LNCAP (cell line): Measurements from ENCODE around the gene P4HA2.
A peak's percentile ranks its signal among the peaks of the same experiment; 100 is the strongest.

Experiments used
- TF ChIP-seq, protein P1 (sequence below): fragments of 450-650 bp; IDR thresholded peaks from 2 replicates; pipeline ENCODE4 v1.5.1; 2017; ENCODE audit warnings: mild to moderate bottlenecking

The P4HA2 gene

DNA sequence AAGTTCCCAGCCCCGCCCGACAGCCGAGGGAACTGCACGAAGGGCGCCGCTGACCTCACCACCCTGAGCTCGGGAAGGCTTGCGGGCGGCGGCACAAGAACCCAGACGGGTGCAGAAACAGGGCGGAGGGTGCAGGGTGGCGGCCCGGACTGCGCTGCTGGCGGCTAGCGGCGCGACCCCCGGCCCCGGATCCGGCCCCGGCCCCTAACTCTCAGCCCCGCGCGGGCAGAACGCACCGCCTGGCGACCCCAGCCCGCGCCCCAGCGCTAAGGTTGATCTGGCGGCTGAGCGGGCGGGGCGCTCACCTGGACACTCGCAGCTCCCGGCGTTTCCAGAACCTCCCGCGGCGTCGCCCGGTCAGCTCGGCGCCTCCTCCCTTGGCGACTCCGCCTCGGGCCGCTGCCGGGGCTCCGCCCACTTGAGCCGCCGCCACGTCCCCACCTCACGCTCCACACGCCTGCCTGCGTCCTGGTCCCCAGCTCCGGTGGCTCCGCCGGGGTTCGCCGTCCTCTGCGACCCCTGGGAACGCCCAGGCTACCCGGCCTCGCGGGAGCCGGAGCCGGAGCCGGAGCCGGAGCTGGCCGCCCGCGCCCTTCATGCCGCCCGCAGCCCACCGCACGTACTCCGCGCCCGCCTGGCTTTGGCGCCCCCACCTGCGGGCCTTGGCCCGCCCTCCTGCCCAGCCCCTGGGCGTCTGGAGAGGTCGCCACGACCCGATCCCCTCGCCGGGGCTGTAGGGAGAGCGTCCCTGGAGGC lies at the start of gene P4HA2:
Gene P4HA2 (minus strand): TSS at position 369 of the 756 bp plus-strand sequence. CDS start 9,227 bp downstream, outside the sequence.
- TF ChIP-seq, protein P1, sequence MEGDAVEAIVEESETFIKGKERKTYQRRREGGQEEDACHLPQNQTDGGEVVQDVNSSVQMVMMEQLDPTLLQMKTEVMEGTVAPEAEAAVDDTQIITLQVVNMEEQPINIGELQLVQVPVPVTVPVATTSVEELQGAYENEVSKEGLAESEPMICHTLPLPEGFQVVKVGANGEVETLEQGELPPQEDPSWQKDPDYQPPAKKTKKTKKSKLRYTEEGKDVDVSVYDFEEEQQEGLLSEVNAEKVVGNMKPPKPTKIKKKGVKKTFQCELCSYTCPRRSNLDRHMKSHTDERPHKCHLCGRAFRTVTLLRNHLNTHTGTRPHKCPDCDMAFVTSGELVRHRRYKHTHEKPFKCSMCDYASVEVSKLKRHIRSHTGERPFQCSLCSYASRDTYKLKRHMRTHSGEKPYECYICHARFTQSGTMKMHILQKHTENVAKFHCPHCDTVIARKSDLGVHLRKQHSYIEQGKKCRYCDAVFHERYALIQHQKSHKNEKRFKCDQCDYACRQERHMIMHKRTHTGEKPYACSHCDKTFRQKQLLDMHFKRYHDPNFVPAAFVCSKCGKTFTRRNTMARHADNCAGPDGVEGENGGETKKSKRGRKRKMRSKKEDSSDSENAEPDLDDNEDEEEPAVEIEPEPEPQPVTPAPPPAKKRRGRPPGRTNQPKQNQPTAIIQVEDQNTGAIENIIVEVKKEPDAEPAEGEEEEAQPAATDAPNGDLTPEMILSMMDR = peak; percentile 19; the same call in 1 of the 2 replicates

DNA sequence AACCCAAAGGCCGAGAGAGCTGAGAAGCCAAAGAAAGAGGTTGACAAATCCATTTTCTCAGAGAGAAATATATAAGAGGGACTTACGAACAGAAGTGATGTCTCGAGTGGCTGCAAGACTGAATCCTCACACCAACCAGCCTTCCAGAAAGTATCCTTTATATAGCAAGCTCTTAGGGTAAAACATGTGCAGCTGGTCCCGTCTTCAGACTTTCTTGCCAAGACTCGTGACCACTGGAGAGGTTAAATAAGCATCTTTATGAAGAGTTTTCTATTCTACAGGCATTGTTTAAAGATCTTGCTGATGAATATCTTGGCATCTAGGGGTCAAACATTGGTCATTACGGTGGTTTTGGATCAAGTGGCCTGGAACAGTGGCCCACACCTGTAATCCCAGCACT lies 49.6 kb upstream of the P4HA2 start:
- TF ChIP-seq, protein P1 = no peak

DNA sequence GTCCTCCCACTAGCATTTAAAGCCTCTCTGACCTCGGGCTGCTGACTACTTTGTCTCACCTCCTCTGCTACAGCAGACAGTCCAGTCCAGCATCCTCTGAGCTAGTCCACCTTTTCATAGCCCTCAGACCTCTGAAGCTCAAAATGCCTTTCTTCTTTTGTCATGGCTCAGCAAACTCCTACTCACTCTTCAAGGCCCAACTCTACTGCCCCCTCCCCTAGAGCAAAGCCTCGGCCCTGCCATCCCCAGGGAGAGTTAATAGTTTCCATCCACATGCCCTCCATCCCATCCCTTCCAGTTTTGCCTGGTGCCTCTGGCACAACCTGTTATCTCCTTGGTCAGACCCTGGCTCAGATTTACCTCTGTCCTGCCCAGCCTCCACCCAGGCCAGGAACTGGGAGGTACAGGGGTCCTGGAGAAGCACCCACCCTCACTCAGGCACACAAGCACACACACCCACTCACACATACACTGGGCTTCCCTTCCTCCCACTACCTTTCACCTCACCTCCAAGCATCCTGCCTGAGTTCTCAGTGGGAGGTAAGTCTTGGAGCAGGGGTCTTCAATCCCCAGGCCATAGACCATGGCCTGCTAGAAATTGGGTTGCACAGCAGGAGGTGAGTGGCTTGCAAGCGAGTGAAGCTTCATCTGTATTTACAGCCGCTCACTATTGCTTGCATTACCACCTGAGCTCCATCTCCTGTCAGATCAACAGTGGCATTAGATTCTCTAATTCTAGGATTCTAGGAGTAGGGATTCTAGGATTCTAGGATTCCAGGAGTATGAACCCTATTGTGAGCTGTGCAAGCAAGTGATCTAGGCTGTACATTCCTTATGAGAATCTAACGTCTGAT lies 47.9 kb upstream of the P4HA2 start:
- TF ChIP-seq, protein P1 = no peak

DNA sequence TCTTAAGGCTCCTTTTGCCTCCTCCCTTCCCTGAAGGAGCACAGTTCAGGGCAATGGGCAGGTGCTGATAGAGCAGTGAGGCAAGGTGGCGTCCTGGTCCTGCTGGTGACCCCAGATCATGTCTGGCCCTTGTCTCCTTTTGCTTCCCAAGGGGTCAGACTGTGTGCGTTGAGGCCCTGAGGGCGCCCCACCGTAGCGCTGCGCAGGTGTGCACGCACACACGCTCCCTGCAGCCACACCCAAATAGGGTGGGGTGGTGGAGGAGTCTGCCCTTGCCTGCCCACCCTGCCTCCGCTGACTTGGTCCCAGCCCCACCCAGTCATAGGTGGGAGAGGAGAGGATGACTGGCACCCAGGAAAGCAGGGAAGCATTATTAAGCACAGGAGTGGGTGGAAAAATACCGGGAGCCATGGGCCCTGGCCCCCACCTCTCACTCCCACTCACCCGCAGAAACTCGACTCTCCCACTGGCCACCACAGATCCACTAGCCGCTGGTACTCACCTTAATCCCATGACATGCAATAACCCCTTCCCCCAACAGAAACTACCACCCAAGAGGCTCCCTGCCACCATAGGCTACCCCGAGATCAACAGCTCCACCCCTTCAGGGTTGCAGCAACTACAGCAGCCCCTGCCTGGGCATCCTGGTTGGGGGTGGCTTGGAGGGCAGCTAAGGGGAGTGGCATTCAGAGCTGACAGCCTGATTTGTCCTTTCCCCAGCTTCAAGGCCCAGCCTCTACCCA lies 46.6 kb upstream of the P4HA2 start:
- TF ChIP-seq, protein P1 = no peak

DNA sequence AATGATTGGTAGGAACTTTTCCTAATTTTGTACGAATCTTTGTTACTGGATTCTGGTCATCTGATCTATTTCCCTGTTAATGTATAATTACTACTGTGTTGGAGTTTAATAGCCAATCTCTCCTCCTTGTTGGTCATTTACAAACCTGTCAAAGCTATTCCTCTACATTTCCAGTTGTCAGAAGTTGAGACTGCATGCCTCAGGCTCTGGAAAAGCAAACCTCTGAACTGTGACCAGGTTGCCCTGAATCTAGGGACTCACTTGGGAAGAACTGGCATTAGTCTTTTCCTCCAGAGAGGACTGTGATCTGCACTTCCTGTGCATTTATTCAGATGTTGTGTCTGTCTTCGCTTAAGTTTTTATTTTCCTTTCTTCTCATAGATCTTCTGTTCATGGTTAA lies 46.0 kb upstream of the P4HA2 start:
- TF ChIP-seq, protein P1 = no peak

DNA sequence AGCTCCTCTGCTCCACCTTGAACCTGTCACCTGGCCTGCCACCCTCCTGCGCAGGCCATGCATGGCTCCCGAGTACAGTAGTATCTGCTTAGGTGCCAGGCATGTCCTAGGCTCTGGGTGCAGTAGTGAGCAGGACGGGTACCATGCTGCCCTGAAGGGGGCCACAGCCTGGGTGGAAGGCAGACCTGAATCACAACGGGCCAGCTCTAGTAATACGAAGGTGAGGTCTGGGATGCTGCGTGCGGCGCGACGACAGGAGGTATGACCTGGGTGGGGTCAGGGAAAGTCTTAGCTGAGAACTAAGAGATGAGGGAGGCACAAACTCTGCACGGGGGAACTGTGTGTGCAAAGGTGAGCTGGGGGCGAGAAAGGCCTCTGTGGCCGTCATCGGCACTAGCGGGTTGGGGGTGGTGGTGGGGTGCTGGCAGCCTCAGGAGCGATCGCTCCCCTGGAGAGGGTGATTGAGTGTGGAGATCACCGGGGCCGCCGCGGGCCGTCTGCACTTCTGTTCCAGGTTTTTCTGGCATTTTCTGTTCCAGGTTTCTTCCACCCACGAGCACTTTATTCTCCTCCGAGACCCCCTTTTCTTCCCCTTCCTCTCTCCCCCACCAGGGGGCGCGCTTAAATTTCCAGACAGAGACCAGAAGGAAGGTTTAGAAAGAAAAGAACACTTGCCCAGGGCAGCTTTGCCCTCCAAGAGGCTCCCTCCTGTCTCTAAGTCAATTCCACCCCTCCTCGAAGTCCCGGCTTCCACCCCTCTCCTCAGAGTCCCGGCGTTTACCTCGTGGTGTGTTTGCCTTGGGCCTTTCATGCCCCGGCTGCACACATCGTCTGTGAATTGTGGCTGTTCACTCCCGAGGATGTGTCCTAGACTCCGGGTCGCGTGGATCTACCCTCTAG lies 44.9 kb upstream of the P4HA2 start:
- TF ChIP-seq, protein P1 = peak; percentile 91
